DMS153 (cell line): Measurements from ENCODE around the gene BICDL1.

Experiments used
- DNase-seq: peaks from one replicate; lab custom pipeline; 2025; lab: John Stamatoyannopoulos, UW

Gene BICDL1

DNA sequence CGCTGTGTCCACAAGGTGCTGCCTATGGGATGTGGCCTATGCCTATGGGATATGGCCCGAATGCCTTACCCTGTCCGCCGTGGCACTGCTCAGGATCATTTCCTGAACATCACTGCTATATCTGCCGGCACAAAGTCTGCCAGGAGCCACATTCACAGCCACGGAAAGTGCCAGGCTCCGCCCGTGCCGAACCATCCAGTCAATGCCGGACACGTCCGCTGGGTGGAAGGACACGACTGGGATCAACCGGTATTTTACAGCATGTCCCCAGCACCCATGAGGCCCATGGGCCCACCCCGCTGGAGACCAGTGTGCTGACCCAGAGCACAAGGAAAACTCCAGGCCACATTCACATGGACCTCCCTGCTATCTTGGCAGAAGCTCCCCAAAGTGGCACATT is 142.1 kb downstream of the BICDL1 start:
- DNase-seq: no peak

DNA sequence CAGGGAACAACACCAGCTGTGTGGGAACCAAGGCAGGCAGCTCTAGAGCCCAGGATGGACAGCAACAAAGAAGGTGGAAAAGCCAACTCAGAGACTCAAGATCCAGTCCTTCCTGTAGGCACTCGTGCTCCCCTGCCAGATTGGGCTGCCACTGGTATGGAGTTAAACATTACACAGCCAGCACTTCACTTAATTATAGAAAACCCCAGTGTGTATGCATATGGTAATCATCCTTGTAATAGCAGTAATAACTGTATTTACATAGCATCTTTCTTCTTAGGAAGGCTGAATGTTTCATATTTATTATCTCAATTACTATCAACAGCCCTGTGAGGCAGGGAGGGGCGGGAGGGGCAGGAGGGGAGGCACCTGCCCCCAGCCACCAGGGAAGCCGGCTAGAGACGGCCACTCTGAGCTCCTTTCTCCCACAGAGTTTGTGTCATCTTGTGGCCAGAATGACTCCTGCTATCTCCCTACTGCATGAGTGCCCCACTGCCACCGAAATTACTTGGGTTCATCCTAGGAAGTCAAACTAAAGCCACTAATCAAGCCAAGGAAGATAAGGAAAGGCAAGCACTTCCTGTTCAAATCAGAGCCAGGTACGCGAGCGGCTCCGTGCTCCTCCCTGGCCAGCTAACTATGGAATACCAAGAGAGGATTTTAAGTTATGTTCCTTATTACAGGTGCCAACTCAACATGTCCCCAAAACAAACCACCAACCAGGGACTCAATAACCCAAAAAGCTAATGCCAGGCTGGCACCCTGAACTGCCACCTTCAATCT is 143.2 kb downstream of the BICDL1 start:
- no peak for DNase-seq

DNA sequence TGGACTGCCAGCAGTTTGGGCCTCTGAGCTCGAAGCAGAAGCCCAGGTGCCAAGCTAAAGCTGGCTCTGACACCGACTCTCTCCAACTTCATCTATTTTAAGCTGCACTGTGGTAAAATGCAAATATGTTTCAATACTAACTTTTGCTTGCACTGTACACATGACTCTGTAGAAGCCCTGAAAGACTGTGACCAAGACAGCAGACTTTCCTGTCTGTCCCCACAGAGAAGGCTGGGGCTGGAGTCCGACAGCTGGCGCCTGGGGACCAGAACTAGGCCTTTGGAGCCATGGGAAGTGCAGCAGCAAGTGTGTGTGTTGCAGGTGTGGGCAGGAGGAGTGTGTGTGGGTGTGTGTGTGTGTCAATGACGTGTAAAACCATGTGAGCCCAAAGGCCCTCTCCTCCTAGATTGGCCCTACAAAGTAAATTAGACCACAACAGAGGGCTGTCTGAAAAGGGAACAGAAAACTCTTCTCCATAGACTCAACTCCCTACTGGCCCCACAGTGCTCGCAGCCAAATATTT is 143.9 kb downstream of the BICDL1 start:
- DNase-seq: no peak

DNA sequence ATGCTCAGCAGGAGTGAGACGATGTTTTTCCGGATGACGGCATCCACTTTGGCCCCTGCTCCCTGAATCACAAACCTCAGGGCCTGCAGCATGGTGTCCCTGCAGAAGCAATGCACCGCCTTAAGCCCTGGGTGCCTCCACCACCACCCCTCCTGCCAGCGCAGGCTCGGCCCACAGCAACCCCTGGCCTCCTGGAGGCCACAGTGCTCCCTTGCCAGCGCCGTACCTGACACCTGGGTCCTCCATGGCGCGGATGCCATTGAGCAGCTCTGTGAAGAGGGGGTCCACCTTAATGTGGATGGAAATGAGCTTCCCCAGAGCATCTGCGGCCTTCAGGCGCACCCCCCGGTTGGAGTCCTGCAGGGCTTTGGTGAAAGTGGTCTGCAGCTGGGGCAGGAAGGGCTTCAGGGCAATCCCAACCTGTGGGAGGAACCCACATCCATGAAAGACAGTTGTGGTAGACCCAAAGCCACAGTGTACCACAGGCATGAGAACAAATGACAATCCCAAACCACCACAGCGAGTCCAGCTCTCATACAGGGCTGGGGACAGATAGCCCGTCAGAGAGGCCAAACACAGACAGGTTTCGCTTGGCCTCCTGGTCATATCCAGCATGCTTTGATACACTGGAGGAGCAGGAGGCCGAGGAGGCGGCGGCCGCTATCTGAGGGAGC is 145.4 kb downstream of the BICDL1 start:
- no peak for DNase-seq

DNA sequence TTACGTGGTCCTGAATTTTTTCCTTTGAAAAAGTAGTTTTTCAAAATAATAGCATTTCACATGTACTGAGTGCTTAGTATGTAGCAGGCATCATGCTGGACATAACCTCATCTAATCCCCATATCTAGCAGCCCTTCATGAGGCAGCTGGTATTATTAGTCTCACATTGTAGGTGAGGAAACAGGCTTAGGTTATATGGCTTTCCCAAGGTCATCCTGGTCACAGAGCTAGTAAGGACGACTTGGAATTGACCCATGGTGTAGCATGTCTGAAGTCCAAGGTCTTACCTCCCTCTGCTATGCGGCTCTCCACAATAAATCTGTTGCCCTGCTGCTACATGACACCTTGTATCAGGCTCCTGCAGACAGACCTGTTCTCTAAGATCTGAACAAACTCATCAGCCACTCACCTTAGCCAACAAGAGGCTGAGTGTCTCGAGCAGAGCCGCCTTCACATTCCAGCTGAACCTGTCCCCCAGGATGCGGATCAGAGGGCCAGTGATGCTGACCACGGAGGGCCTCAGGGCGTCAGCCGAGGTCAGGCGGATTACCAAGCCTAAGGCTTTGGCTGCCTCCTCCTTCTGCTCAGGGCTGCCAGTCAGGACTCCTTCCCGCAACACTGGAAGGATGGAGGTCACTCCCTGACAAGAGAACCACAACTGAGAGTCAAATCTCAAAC is 147.2 kb downstream of the BICDL1 start:
- DNase-seq: no peak

DNA sequence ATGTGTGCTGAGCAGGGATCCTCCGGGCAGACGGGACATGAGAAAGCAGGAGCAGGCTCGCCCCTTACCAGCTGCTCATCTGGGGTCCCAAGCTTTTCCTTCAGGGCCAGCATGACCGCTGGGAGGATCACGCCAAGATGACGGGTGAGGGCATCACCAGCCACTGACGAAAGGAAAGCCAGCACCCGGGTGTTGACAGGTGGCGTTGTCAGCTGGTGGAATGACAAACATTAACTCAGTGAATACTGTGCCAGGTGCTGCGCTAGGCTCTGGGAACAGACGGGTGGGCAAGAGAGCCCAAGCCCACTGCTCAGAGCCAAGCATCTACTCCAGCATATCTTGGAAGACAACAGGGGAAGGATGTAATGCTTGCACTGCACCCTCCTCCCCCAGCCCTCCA is 148.8 kb downstream of the BICDL1 start:
- DNase-seq: no peak

DNA sequence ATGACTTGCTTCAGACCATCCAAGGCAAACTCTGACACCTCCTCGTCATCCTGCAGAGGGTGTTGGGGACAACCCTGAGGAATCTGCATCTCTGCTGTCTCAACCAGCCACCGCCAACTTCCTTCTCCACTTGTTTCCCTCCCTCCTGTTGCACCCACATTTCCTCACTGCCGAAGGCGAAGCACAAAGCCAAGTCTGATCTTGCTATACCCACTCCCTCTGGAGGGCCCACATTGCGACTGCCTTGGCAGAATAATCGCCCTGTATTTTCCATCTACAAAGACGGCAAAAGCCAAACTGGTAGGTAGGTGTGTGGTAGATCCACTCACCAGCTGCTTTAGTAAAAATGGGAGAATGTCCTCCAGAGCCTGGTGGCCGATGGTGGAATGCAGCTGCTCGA is 149.3 kb downstream of the BICDL1 start:
- no peak for DNase-seq

DNA sequence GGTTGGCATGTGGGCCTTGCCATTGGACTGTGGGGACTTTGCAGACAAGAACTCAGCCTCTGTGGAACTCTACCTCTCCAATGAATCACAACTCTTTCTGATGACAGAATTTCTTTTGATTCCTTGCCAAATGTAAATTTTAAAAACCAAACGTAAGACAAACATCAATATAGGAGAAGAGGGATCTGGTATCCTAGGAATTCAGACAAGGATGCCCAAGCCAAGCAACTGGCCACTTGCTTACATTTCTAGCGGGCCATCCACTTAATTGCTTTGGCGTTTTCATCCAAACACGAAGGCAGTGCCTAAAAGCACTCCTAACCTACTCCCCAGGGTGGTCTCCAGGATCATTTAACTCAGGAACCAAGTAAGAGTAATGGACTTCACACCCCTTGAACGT is 150.9 kb downstream of the BICDL1 start:
- no peak for DNase-seq

DNA sequence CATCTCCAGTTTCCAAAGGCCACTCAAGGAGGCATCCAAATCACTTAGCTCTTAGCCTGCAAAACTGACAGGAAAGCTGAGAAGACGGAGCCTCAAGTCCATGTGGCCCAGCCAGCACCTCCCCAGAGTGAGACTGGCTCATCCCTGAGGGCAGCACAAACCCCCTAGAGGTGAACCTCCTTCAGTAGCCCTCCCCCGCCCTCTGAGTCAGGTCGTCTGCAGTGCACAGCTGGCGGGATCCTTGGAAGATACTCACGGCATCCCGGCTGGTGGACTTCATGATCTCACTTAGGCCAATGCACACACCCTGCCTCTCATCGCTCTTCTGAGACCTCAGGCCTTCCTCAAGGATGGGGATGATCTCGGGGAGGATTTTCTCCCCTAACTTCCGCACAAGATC is 151.6 kb downstream of the BICDL1 start:
- DNase-seq: no peak

DNA sequence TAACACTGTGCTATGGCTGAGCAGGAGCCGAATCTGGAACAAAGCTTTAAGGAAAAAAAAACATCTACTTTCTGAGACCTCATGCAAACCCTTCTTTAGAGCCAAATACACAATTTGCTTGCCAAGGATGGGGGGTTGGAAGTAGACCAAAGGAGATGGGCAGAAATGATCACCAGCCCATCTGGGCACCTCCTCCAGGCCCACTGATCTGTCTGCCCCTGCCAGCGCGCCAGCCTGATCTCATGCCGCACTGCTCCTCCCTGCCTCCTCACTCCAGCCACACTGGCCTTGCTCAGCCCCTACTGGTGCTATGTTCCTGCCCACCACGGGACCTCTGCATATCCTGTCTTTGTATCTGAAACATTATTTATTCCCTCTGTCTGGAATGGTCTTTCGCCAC is 152.3 kb downstream of the BICDL1 start:
- DNase-seq: no peak

DNA sequence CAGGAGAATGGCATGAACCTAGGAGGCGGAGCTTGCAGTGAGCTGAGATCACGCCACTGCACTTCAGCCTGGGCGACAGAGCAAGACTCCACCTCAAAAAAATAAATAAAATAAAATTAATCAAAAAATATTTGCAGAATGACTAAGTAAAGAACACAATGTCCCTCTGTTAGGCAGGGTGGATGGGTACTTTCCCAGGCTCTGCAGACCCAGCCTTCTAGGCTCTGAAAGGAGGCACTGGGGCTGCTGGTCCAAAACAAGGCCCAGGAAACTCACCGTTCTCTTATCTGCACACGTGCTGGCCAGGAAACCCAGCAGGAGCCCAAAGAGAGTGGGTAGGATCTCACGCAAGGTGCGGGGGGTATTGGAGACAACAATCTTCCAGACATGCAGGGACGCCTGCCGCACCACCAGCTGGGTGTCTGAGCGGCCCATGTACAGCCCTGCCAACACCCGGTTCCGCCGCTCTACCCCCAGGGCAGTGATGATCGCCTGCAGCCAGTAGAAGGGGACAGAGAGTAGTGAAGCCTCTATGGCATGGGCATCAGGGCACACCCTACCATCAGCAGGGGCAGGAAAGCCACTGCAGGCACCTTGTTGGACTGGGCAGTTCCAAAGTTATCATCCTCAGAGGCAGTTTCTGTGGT is 153.3 kb downstream of the BICDL1 start:
- DNase-seq: no peak
